NT2/D1 (cell line): ENCODE results near the gene F13B.

Experiments
- SUZ12 ChIP-seq: IDR thresholded peaks from 2 replicates; pipeline ENCODE4 v1.6.1; 2011; ENCODE audit not compliant: insufficient read length, insufficient read depth; ENCODE audit errors: extremely low read depth
- YY1 ChIP-seq: IDR thresholded peaks from 2 replicates; pipeline ENCODE4 v1.6.1; 2011; ENCODE audit not compliant: insufficient read length, insufficient read depth

DNA sequence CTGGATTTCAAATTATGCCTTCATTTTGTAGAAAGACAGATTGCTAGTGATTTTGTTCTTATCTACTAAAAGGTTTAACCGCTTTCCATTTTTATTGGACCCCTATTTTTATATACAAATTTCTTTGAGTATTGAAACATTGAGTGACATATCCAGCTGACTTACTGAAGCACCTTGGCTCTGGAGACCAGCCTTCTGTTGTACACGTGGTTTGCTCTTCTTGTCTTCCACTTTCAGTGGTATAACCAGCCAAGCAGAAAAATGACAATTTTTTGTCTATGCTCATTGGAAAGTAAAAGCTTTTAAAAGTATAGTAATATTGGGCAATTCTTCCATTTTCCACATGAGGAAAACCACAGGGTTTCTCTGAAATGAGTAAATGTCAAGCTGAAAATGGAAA, 4.4 kb downstream of the F13B start:
- TF ChIP-seq YY1 (no peak), SUZ12 (no peak)
